Measurements from ENCODE around the gene MIX23. TPM values are rescaled to one million over a fixed set of nuclear protein-coding genes. Genes with fewer than 3 reads are reported as not detected.

The MIX23 gene
- polyA plus RNA-seq, 1 of the 3 experiments (the other 2 are of a cell fraction), result 11.2 TPM

DNA sequence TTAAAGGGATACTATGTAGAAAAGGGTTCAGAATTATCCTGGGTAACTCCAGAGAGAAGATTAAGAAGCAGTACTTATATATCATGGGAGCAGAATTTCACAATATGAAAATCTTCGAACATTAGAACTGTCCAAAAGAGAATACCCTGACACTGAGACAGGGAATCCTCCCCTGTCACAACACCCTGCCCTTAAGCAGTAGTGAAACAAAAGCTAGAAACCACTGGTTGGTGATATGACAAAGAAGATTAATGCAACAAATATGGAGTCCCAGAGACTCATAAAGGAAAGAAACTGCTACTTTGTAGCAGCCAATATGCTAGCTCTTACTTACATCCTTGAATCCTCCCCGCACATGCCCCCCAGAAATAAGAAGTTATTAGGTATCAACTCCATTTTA is 18.5 kb downstream of the MIX23 start:
- DNase-seq, result no peak
- Histone ChIP-seq H4K20me1 (ENCODE audit: insufficient read depth) (no peaks in the 10 kb centered on the region), H3F3A (replicated peaks; ENCODE audit: insufficient read depth) (peaks cover 7% of the 10 kb centered on the region), H3K4me3 (ENCODE audit: low read depth in 2 of 2, low read length in 1 of 2) (no peak overlapping the region), H3K79me2 (ENCODE audit: insufficient read depth) (no peaks in the 10 kb centered on the region), H3K9me3 (no peaks in the 10 kb centered on the region), H3K9ac (no peak overlapping the region), H3K27ac (ENCODE audit: low read depth in 2 of 2, low read length in 1 of 2) (no peak overlapping the region), H3K4me2 (no peak overlapping the region), H3K4me1 (ENCODE audit: control insufficient read depth in 1 of 2, insufficient read depth in 2 of 2, low read depth in 1 of 2, low read length in 1 of 2) (no peaks in the 10 kb centered on the region), H3K9me2 (no peaks in the 10 kb centered on the region), H3K27me3 (ENCODE audit: insufficient read depth) (no peaks in the 10 kb centered on the region), H2AFZ (ENCODE audit: low read depth) (no peak overlapping the region), H3K36me3 (replicated peaks in 1 of 2; ENCODE audit: control insufficient read depth in 1 of 2, insufficient read depth in 2 of 2, low read length in 1 of 2) (peaks cover 37 to 66% of the 10 kb centered on the region in 2 experiments)
- no peak for TF ChIP-seq RCOR1 (IDR thresholded peaks at IDR 0.05; ENCODE audit: low read length)
- ChIA-PET POLR2A (no interaction called here), CTCF (interaction anchor here (1.7 kb wide), 1 partner anchor 11 kb away, joined by 3 read pairs; no protein-coding TSS in a partner anchor)
- 96% methylated on average over 2 of the region's 2 CpGs for whole genome bisulfite sequencing (ENCODE audit: low lambda C conversion rate)

DNA sequence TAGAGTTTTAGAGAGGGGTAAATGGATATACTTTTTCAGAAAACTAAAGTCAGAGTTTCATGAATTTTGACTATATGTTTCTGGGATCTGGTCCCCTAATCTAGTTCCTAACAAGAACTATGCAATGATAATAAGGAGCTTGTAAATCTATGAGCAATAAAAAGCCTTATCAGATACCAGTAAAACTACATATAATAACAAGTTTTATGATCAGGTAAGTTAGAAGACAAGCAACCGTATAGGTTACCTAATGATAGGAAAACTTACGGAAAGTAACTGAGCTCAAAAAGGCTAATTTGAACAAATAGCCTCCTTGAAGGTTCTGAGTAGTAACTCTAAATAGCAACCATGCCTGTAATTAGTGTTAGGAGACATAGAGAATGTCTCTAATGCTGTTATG is 21.0 kb downstream of the MIX23 start:
- no peak for DNase-seq
- Histone ChIP-seq H3K9ac (no peak overlapping the region), H4K20me1 (ENCODE audit: insufficient read depth) (no peaks in the 10 kb centered on the region), H3K4me3 (ENCODE audit: low read depth in 2 of 2, low read length in 1 of 2) (no peak overlapping the region), H3K4me1 (ENCODE audit: control insufficient read depth in 1 of 2, insufficient read depth in 2 of 2, low read depth in 1 of 2, low read length in 1 of 2) (peaks cover 6 to 7% of the 10 kb centered on the region in 2 experiments; a peak in 3 of 4 replicates), H3F3A (replicated peaks; ENCODE audit: insufficient read depth) (peaks cover 19% of the 10 kb centered on the region), H3K9me2 (no peaks in the 10 kb centered on the region), H3K36me3 (replicated peaks in 1 of 2; ENCODE audit: control insufficient read depth in 1 of 2, insufficient read depth in 2 of 2, low read length in 1 of 2) (peaks cover 34 to 50% of the 10 kb centered on the region in 2 experiments), H3K27ac (ENCODE audit: low read depth in 2 of 2, low read length in 1 of 2) (no peak overlapping the region), H3K79me2 (ENCODE audit: insufficient read depth) (no peaks in the 10 kb centered on the region), H2AFZ (ENCODE audit: low read depth) (no peak overlapping the region), H3K4me2 (no peak overlapping the region), H3K9me3 (no peaks in the 10 kb centered on the region), H3K27me3 (ENCODE audit: insufficient read depth) (no peaks in the 10 kb centered on the region)
- TF ChIP-seq GATA2 (CRISPR knock-in tag; IDR thresholded peaks at IDR 0.05) (no peak), CTCF (IDR thresholded peaks at IDR 0.05) (no peak), EZH2phosphoT487 (IDR thresholded peaks at IDR 0.05; ENCODE audit: borderline replicate concordance, low read depth) (no peak), JUND (IDR thresholded peaks at IDR 0.05) (no peak), NFIC (IDR thresholded peaks at IDR 0.05; ENCODE audit: borderline replicate concordance) (no peak), ELF1 (IDR thresholded peaks at IDR 0.05) (no peak)
- TF ChIP-seq, protein P1, sequence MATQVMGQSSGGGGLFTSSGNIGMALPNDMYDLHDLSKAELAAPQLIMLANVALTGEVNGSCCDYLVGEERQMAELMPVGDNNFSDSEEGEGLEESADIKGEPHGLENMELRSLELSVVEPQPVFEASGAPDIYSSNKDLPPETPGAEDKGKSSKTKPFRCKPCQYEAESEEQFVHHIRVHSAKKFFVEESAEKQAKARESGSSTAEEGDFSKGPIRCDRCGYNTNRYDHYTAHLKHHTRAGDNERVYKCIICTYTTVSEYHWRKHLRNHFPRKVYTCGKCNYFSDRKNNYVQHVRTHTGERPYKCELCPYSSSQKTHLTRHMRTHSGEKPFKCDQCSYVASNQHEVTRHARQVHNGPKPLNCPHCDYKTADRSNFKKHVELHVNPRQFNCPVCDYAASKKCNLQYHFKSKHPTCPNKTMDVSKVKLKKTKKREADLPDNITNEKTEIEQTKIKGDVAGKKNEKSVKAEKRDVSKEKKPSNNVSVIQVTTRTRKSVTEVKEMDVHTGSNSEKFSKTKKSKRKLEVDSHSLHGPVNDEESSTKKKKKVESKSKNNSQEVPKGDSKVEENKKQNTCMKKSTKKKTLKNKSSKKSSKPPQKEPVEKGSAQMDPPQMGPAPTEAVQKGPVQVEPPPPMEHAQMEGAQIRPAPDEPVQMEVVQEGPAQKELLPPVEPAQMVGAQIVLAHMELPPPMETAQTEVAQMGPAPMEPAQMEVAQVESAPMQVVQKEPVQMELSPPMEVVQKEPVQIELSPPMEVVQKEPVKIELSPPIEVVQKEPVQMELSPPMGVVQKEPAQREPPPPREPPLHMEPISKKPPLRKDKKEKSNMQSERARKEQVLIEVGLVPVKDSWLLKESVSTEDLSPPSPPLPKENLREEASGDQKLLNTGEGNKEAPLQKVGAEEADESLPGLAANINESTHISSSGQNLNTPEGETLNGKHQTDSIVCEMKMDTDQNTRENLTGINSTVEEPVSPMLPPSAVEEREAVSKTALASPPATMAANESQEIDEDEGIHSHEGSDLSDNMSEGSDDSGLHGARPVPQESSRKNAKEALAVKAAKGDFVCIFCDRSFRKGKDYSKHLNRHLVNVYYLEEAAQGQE (IDR thresholded peaks at IDR 0.05; ENCODE audit: low read depth, low read length), result no peak
- POLR2A ChIA-PET, result no interaction called here
- CTCF ChIA-PET, result interaction anchor here (1.1 to 1.7 kb wide), 3 partner anchors 9 to 23 kb away, joined by 3 to 5 read pairs (median 4); partner anchors contain the start of gene FAM162A
- 96% methylated on average over 2 of the region's 2 CpGs for WGBS (ENCODE audit: low lambda C conversion rate)

All from SK-N-SH (cell line).